ENCODE results near the gene HAGH. TPM values are rescaled to one million over a fixed set of nuclear protein-coding genes. Genes with fewer than 3 reads are reported as not detected.
A peak's percentile ranks its signal among the peaks of the same experiment; 100 is the strongest.

Gene HAGH
- total RNA-seq, 5 donors from 2014 or later (not counting 1 experiment from before 2014, with no cell fraction given), result 37.6 to 102 (median 70.7) TPM

DNA sequence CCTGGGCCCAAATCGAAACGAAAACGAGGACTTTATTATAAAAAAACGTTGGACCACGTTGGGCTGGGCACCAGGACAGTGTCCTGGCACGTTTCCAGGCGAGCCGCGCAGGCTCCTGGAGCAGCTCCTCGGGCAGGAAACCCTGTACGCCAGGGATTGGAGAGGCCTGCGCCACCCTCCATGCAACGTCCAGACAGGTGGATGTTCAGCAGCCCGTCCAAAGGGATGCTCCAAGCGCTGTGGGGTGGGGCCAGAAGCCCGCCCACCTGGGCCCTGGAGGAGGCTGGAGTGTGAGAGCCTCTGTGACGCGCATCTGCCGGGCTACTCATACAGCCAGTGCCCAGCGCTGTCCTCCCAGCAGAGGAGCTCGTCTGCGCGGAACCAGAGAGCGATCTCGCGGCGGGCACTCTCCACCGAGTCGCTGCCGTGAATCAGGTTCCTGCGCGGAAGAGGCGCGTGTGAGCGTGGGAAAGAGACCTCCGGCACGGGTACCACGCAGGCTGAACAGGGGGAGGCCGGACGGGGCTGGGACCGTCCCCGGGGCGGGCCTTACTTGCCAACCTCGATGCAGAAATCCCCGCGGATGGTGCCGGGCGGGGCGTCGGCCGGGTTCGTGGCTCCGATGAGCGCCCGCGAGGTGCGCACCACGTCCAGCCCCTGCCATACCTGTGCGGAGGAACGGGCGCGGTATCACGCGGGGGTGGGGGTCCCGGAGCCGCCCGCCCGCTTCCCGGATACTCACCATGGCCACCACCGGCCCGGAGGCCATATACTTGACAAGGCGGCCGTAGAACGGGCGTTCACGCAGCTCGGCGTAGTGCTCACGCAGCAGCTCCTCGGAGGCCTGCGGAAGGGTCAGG lies 56.1 kb downstream of the HAGH start:
- Mint-ChIP-seq H3K4me3 (peak overlapping the region; percentile 80 to 97 (median 94)), H3K27me3 (no peaks in the 10 kb centered on the region), H3K9me3 (no peaks in the 10 kb centered on the region), H3K27ac (peak overlapping the region; percentile 52 to 80), H3K36me3 (peaks cover 6% of the 10 kb centered on the region), H3K4me1 (peaks cover 17 to 24% (median 18%) of the 10 kb centered on the region in 3 donors)
- ATAC-seq (replicated peaks in 1 of 4) (peak in 3 of 4 experiments; percentile 3 to 8 (median 3)), DNase-seq (peak in 32 of 35 experiments; percentile 20 to 76 (median 41))
- Histone ChIP-seq H3K9me3 (no peaks in the 10 kb centered on the region), H3K27ac (ENCODE audit: low read length) (peak overlapping the region; percentile 43), H3K4me3 (ENCODE audit: control insufficient read depth in 1 of 2, extremely low read depth in 1 of 2, low read length in 1 of 2) (peak overlapping the region; percentile 56 to 79), H3K36me3 (ENCODE audit: control insufficient read depth in 2 of 2, extremely low read depth in 1 of 2, insufficient read depth in 1 of 2, low read length in 1 of 2) (peaks cover 6 to 30% of the 10 kb centered on the region in 2 donors), H3K27me3 (replicated peaks in 1 of 2; ENCODE audit: control insufficient read depth in 2 of 2, extremely low read depth in 1 of 2, insufficient read depth in 2 of 2, low read length in 1 of 2) (no peaks in the 10 kb centered on the region), H3K4me1 (ENCODE audit: control insufficient read depth in 1 of 2, extremely low read depth in 1 of 2, insufficient read depth in 2 of 2, low read length in 2 of 2) (peaks cover 4 to 45% of the 10 kb centered on the region in 2 experiments)
- ChIA-PET POLR2A (no interaction called here), CTCF (no interaction called here)
- WGBS (ENCODE audit: insufficient coverage), result 30% methylated on average over 78 of the region's 81 CpGs

- WGBS (ENCODE audit: insufficient coverage), result 89% methylated on average over 11 of the region's 27 CpGs
- H3K27me3 ChIP-seq (replicated peaks in 1 of 2; ENCODE audit: control insufficient read depth in 2 of 2, extremely low read depth in 1 of 2, insufficient read depth in 2 of 2, low read length in 1 of 2), result no peaks in the 10 kb centered on the region
- H3K9me3 ChIP-seq, result no peaks in the 10 kb centered on the region
- H3K36me3 Mint-ChIP-seq, result peaks cover 6% of the 10 kb centered on the region
- peak overlapping the region; percentile 52 to 80 for H3K27ac Mint-ChIP-seq
- ChIA-PET CTCF (no interaction called here), POLR2A (no interaction called here)
- H3K4me1 ChIP-seq (ENCODE audit: control insufficient read depth in 1 of 2, extremely low read depth in 1 of 2, insufficient read depth in 2 of 2, low read length in 2 of 2), result peaks cover 4 to 36% of the 10 kb centered on the region in 2 experiments
- H3K27me3 Mint-ChIP-seq, result no peaks in the 10 kb centered on the region
- peaks cover 6 to 36% of the 10 kb centered on the region in 2 donors for H3K36me3 ChIP-seq (ENCODE audit: control insufficient read depth in 2 of 2, extremely low read depth in 1 of 2, insufficient read depth in 1 of 2, low read length in 1 of 2)
- H3K4me3 Mint-ChIP-seq, result peak overlapping the region; percentile 80 to 97 (median 94)
- no peak for DNase-seq
- peak overlapping the region; percentile 43 for H3K27ac ChIP-seq (ENCODE audit: low read length)
- H3K4me3 ChIP-seq (ENCODE audit: control insufficient read depth in 1 of 2, extremely low read depth in 1 of 2, low read length in 1 of 2), result no peak overlapping the region
- peaks cover 15 to 17% (median 15%) of the 10 kb centered on the region in 3 donors for H3K4me1 Mint-ChIP-seq
- no peaks in the 10 kb centered on the region for H3K9me3 Mint-ChIP-seq
- ATAC-seq (replicated peaks in 1 of 4), result no peak
Measured at GRCh38 chr16:1769402-1770300, 57.0 kb downstream of the HAGH start.

DNA sequence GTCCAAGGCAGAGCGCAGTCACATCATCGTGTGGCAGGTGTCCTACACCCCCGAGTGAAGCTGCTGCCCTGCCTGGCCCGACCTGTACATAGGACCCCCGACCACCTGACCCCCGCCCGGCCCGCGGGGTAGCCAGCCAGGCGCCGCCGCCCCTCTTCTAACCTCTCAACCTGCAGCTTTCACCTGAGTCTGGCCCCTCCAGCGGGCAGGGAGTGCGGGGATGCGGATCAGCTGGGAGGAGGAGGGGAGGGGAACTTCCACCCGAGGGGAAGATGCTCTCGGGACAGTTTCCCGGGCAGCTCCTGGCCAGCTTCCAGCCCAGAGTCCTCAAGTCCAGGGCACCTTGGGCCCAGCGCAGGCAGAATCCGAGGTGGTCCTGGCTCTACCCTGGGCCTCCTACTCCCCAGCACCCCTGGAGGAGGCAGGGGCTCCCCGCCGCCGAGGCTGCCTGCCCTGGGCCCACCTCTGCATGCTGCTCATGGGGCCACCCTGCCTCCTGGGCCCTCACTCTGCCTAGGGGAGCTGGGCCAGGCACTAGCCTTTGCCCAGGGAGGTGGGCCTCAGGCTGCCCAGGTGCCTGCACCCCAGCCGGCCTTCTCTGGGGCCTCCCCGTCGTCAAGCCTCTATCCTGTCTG lies 57.7 kb downstream of the HAGH start:
- Histone ChIP-seq H3K27me3 (replicated peaks in 1 of 2; ENCODE audit: control insufficient read depth in 2 of 2, extremely low read depth in 1 of 2, insufficient read depth in 2 of 2, low read length in 1 of 2) (no peaks in the 10 kb centered on the region), H3K4me1 (ENCODE audit: control insufficient read depth in 1 of 2, extremely low read depth in 1 of 2, insufficient read depth in 2 of 2, low read length in 2 of 2) (peaks cover 1 to 29% of the 10 kb centered on the region in 2 experiments), H3K4me3 (ENCODE audit: control insufficient read depth in 1 of 2, extremely low read depth in 1 of 2, low read length in 1 of 2) (no peak overlapping the region), H3K27ac (ENCODE audit: low read length) (no peak overlapping the region), H3K36me3 (ENCODE audit: control insufficient read depth in 2 of 2, extremely low read depth in 1 of 2, insufficient read depth in 1 of 2, low read length in 1 of 2) (peaks cover 13 to 41% of the 10 kb centered on the region in 2 donors), H3K9me3 (no peaks in the 10 kb centered on the region)
- no peak for DNase-seq
- ChIA-PET CTCF (no interaction called here), POLR2A (no interaction called here)
- H3K9me3 Mint-ChIP-seq, result no peaks in the 10 kb centered on the region
- ATAC-seq (replicated peaks in 1 of 4), result no peak
- peaks cover 6% of the 10 kb centered on the region for H3K36me3 Mint-ChIP-seq
- H3K27ac Mint-ChIP-seq, result no peak overlapping the region
- peak overlapping the region in 1 of 3 donors; percentile 97 for H3K4me3 Mint-ChIP-seq
- peaks cover 11 to 17% (median 12%) of the 10 kb centered on the region in 3 donors for H3K4me1 Mint-ChIP-seq
- no peaks in the 10 kb centered on the region for H3K27me3 Mint-ChIP-seq
- 89% methylated on average over 14 of the region's 26 CpGs for WGBS (ENCODE audit: insufficient coverage)

DNA sequence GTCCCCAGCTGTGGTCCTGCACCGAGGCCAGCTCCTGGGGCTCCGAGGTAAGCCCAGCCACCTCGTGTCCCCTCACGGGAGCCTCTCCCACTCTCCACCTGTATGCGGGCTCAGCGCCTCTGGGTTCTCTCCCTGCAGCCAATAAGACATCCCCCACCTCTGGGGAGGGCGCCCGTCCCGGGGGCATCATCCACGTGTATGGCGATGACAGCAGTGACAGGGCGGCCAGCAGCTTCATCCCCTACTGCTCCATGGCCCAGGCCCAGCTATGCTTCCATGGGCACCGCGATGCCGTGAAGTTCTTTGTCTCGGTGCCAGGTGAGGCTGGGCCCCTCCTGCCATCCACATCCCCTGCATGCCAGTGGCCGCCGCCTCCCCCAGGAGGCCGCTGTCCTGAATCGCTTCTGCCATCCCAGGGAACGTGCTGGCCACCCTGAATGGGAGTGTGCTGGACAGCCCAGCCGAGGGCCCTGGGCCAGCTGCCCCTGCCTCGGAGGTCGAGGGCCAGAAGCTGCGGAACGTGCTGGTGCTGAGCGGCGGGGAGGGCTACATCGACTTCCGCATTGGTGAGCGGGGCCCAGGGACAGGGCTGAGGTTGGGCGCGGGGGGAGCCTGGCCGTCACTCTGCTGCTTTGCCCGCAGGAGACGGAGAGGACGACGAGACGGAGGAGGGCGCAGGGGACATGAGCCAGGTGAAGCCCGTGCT lies 58.4 kb downstream of the HAGH start:
- CTCF ChIA-PET, result no interaction called here
- Mint-ChIP-seq H3K4me1 (peaks cover 9 to 17% (median 11%) of the 10 kb centered on the region in 3 donors), H3K36me3 (peaks cover 6% of the 10 kb centered on the region), H3K4me3 (no peak overlapping the region), H3K27ac (peak overlapping the region in 1 of 2 donors; percentile 52), H3K9me3 (no peaks in the 10 kb centered on the region), H3K27me3 (no peaks in the 10 kb centered on the region)
- Histone ChIP-seq H3K4me1 (ENCODE audit: control insufficient read depth in 1 of 2, extremely low read depth in 1 of 2, insufficient read depth in 2 of 2, low read length in 2 of 2) (peaks cover 0 to 24% of the 10 kb centered on the region in 2 experiments), H3K27ac (ENCODE audit: low read length) (no peak overlapping the region), H3K4me3 (ENCODE audit: control insufficient read depth in 1 of 2, extremely low read depth in 1 of 2, low read length in 1 of 2) (no peak overlapping the region), H3K27me3 (replicated peaks in 1 of 2; ENCODE audit: control insufficient read depth in 2 of 2, extremely low read depth in 1 of 2, insufficient read depth in 2 of 2, low read length in 1 of 2) (no peaks in the 10 kb centered on the region), H3K9me3 (no peaks in the 10 kb centered on the region), H3K36me3 (ENCODE audit: control insufficient read depth in 2 of 2, extremely low read depth in 1 of 2, insufficient read depth in 1 of 2, low read length in 1 of 2) (peaks cover 13 to 41% of the 10 kb centered on the region in 2 donors)
- no peak for DNase-seq
- no peak for ATAC-seq (replicated peaks in 1 of 4)
- 88% methylated on average over 40 of the region's 41 CpGs for WGBS (ENCODE audit: insufficient coverage)
- POLR2A ChIA-PET, result no interaction called here

- DNase-seq, result no peak
- Mint-ChIP-seq H3K9me3 (no peaks in the 10 kb centered on the region), H3K27ac (no peak overlapping the region), H3K4me3 (no peak overlapping the region), H3K27me3 (no peaks in the 10 kb centered on the region), H3K4me1 (peaks cover 8 to 14% (median 10%) of the 10 kb centered on the region in 3 donors), H3K36me3 (peaks cover 6% of the 10 kb centered on the region)
- H3K27ac ChIP-seq (ENCODE audit: low read length), result no peak overlapping the region
- 98% methylated on average over 24 of the region's 42 CpGs for WGBS (ENCODE audit: insufficient coverage)
- CTCF ChIA-PET, result no interaction called here
- H3K4me3 ChIP-seq (ENCODE audit: control insufficient read depth in 1 of 2, extremely low read depth in 1 of 2, low read length in 1 of 2), result no peak overlapping the region
- peaks cover 13 to 46% of the 10 kb centered on the region in 2 donors for H3K36me3 ChIP-seq (ENCODE audit: control insufficient read depth in 2 of 2, extremely low read depth in 1 of 2, insufficient read depth in 1 of 2, low read length in 1 of 2)
- no peaks in the 10 kb centered on the region for H3K27me3 ChIP-seq (replicated peaks in 1 of 2; ENCODE audit: control insufficient read depth in 2 of 2, extremely low read depth in 1 of 2, insufficient read depth in 2 of 2, low read length in 1 of 2)
- peaks cover 0 to 22% of the 10 kb centered on the region in 2 experiments for H3K4me1 ChIP-seq (ENCODE audit: control insufficient read depth in 1 of 2, extremely low read depth in 1 of 2, insufficient read depth in 2 of 2, low read length in 2 of 2)
- ATAC-seq (replicated peaks in 1 of 4), result no peak
- H3K9me3 ChIP-seq, result no peaks in the 10 kb centered on the region
- POLR2A ChIA-PET, result no interaction called here
Measured at GRCh38 chr16:1767116-1767994, 59.3 kb downstream of the HAGH start.

All from T-cell (primary cell).